HepG2 (cell line): ENCODE data around the gene SYMPK. TPM values are rescaled to one million over a fixed set of nuclear protein-coding genes. Genes with fewer than 3 reads are reported as not detected.

Experiments used
- ATM ChIP-seq: fragments of 450-650 bp; IDR thresholded peaks from 2 replicates; pipeline ENCODE4 v1.7.1; 2017; ENCODE audit warnings: mild to moderate bottlenecking, borderline replicate concordance
- DMAP1 ChIP-seq: IDR thresholded peaks from 2 replicates; pipeline ENCODE4 v1.6.1; 2016
- EP300 ChIP-seq, 3 experiments: sonication (generic) in 1 of 3; formaldehyde crosslinking in 1 of 3; IDR thresholded peaks; 2 replicates each; pipeline versions ENCODE4 v1.5.1 to v1.6.1; 2011 to 2020; ENCODE audit warnings: low read depth in 2 of 3, low read length in 2 of 3, borderline replicate concordance in 1 of 3, improper control_type of control experiment in 1 of 3, mild to moderate bottlenecking in 1 of 3, missing genetic modification reagents in 1 of 3, moderate library complexity in 1 of 3
- HMG20A ChIP-seq: IDR thresholded peaks from 2 replicates; pipeline ENCODE4 v1.6.1; 2016; ENCODE audit warnings: borderline replicate concordance
- HMG20B ChIP-seq: conservative IDR thresholded peaks from 2 replicates; pipeline ENCODE4 v1.6.1; 2016; ENCODE audit warnings: missing genetic modification reagents, missing compliant biosample characterization
- HNF1B ChIP-seq: sonication (generic); formaldehyde crosslinking; IDR thresholded peaks from 2 replicates; pipeline ENCODE4 v1.5.1; 2020; ENCODE audit warnings: mild to moderate bottlenecking, moderate library complexity, missing genetic modification reagents
- NFE2 ChIP-seq: sonication (generic); formaldehyde crosslinking; IDR thresholded peaks from 2 replicates; pipeline ENCODE4 v1.4.0; 2020; ENCODE audit warnings: missing genetic modification reagents
- NONO ChIP-seq, 2 experiments: fragments of 450-650 bp in 1 of 2; sonication (generic) in 1 of 2; formaldehyde crosslinking in 1 of 2; IDR thresholded peaks in 1 of 2; conservative IDR thresholded peaks in 1 of 2; 2 replicates each; pipeline versions ENCODE4 v1.6.1 to v1.8.0; 2017 to 2022; ENCODE audit warnings: mild to moderate bottlenecking in 1 of 2, missing genetic modification reagents in 1 of 2, moderate library complexity in 1 of 2
- PBX2 ChIP-seq: IDR thresholded peaks from 2 replicates; pipeline ENCODE4 v1.6.1; 2016; ENCODE audit warnings: control low read depth
- POLR2A ChIP-seq, 2 experiments: IDR thresholded peaks; 2 replicates each; pipeline ENCODE4 v1.6.1; 2011; ENCODE audit warnings: low read depth in 2 of 2, low read length in 2 of 2, mild to moderate bottlenecking in 1 of 2, moderate library complexity in 1 of 2; ENCODE audit not compliant: insufficient read depth in 1 of 2
- TFE3 ChIP-seq: IDR thresholded peaks from 2 replicates; pipeline ENCODE4 v1.6.1; 2016
- UBTF ChIP-seq: sonication (generic); formaldehyde crosslinking; IDR thresholded peaks from 2 replicates; pipeline ENCODE4 v1.4.0; 2020; ENCODE audit warnings: mild to moderate bottlenecking, missing genetic modification reagents
- XBP1 ChIP-seq: sonication (generic); formaldehyde crosslinking; IDR thresholded peaks from 2 replicates; pipeline ENCODE4 v1.5.0; 2020; ENCODE audit warnings: missing genetic modification reagents
- ZHX1 ChIP-seq: sonication (generic); formaldehyde crosslinking; IDR thresholded peaks from 2 replicates; pipeline ENCODE4 v1.8.1; 2022; ENCODE audit warnings: low read depth, mild to moderate bottlenecking, missing genetic modification reagents
- ZSCAN31 ChIP-seq: sonication (generic); formaldehyde crosslinking; IDR thresholded peaks from 2 replicates; pipeline ENCODE4 v1.5.0; 2020; ENCODE audit warnings: low read depth, mild to moderate bottlenecking, missing genetic modification reagents
- polyA plus RNA-seq, 8 experiments: library from polyadenylated mRNA; depleted of rRNA in 3 of 8; stranded (reverse) in 7 of 8; unstranded in 1 of 8; fragments of >200 nt; fragmentation: Illumina TruSeq in 4 of 8; extraction: Trizol in 4 of 8; gene quantifications; 2 replicates each; pipeline versions ENCODE4 v1.2.1 to v1.2.3, GENCODE V29; 2011 to 2016; ENCODE audit warnings: low read depth in 4 of 8, missing spikeins in 1 of 8, mixed read lengths in 1 of 8; ENCODE audit not compliant: insufficient read depth in 1 of 8
- total RNA-seq, 5 experiments: library from RNA; depleted of rRNA; stranded (reverse); fragments of >200 nt; fragmentation: Illumina TruSeq; extraction: Trizol; gene quantifications; 2 replicates each; pipeline ENCODE4 v1.2.3, GENCODE V29; 2016; ENCODE audit warnings: low read depth in 1 of 5

SYMPK gene
- total and polyA plus RNA-seq, 2 of the 13 experiments (the other 11 are each of a cell fraction or from before 2014, with no cell fraction given): 21.9 to 55.7 TPM

GRCh38 chr19:45770192-45771101 lies 92.5 kb downstream of the SYMPK start (continued):
- TF ChIP-seq UBTF (CRISPR knock-in tag) (peak; percentile 43; the same call in 1 of the 2 replicates), EP300 (IDR thresholded peaks at IDR 0.05; ENCODE audit: low read depth in 2 of 2, low read length in 2 of 2) (peak in 1 of 2 experiments; percentile 5; a peak in 1 of 4 replicates), EP300 (CRISPR knock-in tag; IDR thresholded peaks at IDR 0.05; ENCODE audit: borderline replicate concordance) (no peak), ZSCAN31 (CRISPR knock-in tag) (peak; percentile 69; the same call in 1 of the 2 replicates), DMAP1 (CRISPR knock-in tag) (peak; percentile 72; the same call in 1 of the 2 replicates), ZHX1 (0 out of 2 replicates have a peak, but pooled peaks have one; percentile 49), NONO (IDR thresholded peaks at IDR 0.05) (no peak), NONO (CRISPR knock-in tag; conservative IDR thresholded peaks at IDR 0.05) (peak; percentile 93), TFE3 (CRISPR knock-in tag) (peak; percentile 61; the same call in 1 of the 2 replicates), HNF1B (peak; percentile 58), HMG20B (0 out of 2 replicates have a peak, but pooled peaks have one; percentile 16), POLR2A (IDR thresholded peaks at IDR 0.05; ENCODE audit: insufficient read depth in 1 of 2, low read depth in 2 of 2, low read length in 2 of 2) (peak; percentile 38 to 76), HMG20A (CRISPR knock-in tag) (no peak), NFE2 (CRISPR knock-in tag) (0 out of 2 replicates have a peak, but pooled peaks have one; percentile 10), XBP1 (CRISPR knock-in tag) (peak; percentile 73; the same call in 1 of the 2 replicates), ATM (no peak), PBX2 (CRISPR knock-in tag) (no peak)
